NOMO-1 (cell line): Measurements from ENCODE around the gene BCAT1.
A peak's percentile ranks its signal among the peaks of the same experiment; 100 is the strongest.

Experiments
- DNase-seq, 2 experiments: peaks; one replicate each; lab custom pipeline; 2025; ENCODE audit not compliant: unreplicated experiment in 2 of 2; lab: John Stamatoyannopoulos, UW

Gene BCAT1

GRCh38 chr12:24948757-24949722 is at the start of gene BCAT1:
BCAT1 (minus strand) TSS chr12:24949101; CDS start chr12:24948932, 169 bp downstream.
- DNase-seq, result peak; percentile 31 to 53

GRCh38 chr12:24997970-24998582 is 49.2 kb upstream of the BCAT1 start:
- DNase-seq, result peak in 1 of 2 experiments; percentile 42

GRCh38 chr12:24997496-24997895 is 48.6 kb upstream of the BCAT1 start:
- no peak for DNase-seq

- no peak for DNase-seq
Measured at GRCh38 chr12:24996820-24997219, 47.9 kb upstream of the BCAT1 start.

- no peak for DNase-seq
Measured at GRCh38 chr12:24996102-24996797, 47.3 kb upstream of the BCAT1 start.

GRCh38 chr12:24993793-24994192 is 44.9 kb upstream of the BCAT1 start:
- DNase-seq, result no peak

- DNase-seq, result peak; percentile 28 to 80
Measured at GRCh38 chr12:24991209-24992049, 42.5 kb upstream of the BCAT1 start.

GRCh38 chr12:24989216-24989615 is 40.3 kb upstream of the BCAT1 start:
- no peak for DNase-seq

- no peak for DNase-seq
Measured at GRCh38 chr12:24982250-24982649, 33.3 kb upstream of the BCAT1 start.

- no peak for DNase-seq
Measured at GRCh38 chr12:24979976-24980730, 31.3 kb upstream of the BCAT1 start.

GRCh38 chr12:24979329-24979728 is 30.4 kb upstream of the BCAT1 start:
- peak; percentile 10 to 63 for DNase-seq

GRCh38 chr12:24977711-24978110 is 28.8 kb upstream of the BCAT1 start:
- no peak for DNase-seq

- DNase-seq, result peak; percentile 26 to 62
Measured at GRCh38 chr12:24977060-24977459, 28.2 kb upstream of the BCAT1 start.

GRCh38 chr12:24975425-24975824 is 26.5 kb upstream of the BCAT1 start:
- DNase-seq, result no peak

- DNase-seq, result no peak
Measured at GRCh38 chr12:24974216-24974615, 25.3 kb upstream of the BCAT1 start.

GRCh38 chr12:24972078-24972477 is 23.2 kb upstream of the BCAT1 start:
- no peak for DNase-seq

- DNase-seq, result no peak
Measured at GRCh38 chr12:24970177-24970576, 21.3 kb upstream of the BCAT1 start.

- no peak for DNase-seq
Measured at GRCh38 chr12:24966951-24967564, 18.2 kb upstream of the BCAT1 start.

- no peak for DNase-seq
Measured at GRCh38 chr12:24964342-24964741, 15.4 kb upstream of the BCAT1 start.
